OCI-LY7 (cell line): ENCODE measurements around the gene TWSG1.

Experiments used
- CTCF ChIP-seq: fragments of 200-600 bp; sonication (generic); conservative IDR thresholded peaks from 2 replicates; pipeline ENCODE4 v1.5.1; 2014; ENCODE audit warnings: mild to moderate bottlenecking, antibody characterized with exemption, low read length, moderate library complexity, mixed read lengths
- EZH2phosphoT487 ChIP-seq: fragments of 200-600 bp; sonication (generic); IDR thresholded peaks from 2 replicates; pipeline ENCODE4 v1.6.1; 2018; ENCODE audit warnings: low read depth, borderline replicate concordance, mild to moderate bottlenecking, mixed run types, antibody characterized with exemption, low read length, moderate library complexity, mixed read lengths

DNA sequence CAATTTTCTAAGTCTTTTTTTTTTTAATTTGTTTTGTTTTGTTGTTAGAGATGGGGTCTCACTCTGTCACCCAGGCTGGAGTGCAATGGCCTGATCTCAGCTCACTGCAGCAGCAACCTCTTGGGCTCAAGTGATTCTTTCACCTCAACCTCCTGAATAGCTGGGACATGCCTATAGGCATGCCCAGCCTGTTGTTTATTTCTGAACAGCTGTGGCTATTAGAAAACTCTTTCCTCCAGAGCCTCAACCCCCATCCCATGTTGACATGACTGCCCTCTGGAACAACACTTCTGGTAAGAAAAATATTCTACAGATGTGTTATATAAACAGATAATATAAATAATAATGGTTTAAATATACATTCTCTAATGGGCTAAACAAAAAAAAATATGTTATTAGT is 44.4 kb upstream of the TWSG1 start:
- TF ChIP-seq CTCF (no peak), EZH2phosphoT487 (no peak)
